ENCODE results near the gene ABCC11.
"Not testable (repeated sequence)": the region's sequence is repeated elsewhere in the genome, so short reads cannot be mapped to it uniquely, and the experiment has no call there.

Gene ABCC11

GRCh38 chr16:48250520-48251278 is 3.4 kb upstream of the ABCC11 start:
- in situ Hi-C loops (cut with MboI; ENCODE audit: low sequenced_read_pairs), result no loop called here

- in situ Hi-C loops (cut with MboI; ENCODE audit: low sequenced_read_pairs), result no loop called here
Observed at GRCh38 chr16:48246066-48246465, 1.3 kb downstream of the ABCC11 start.

- in situ Hi-C loops (cut with MboI; ENCODE audit: low sequenced_read_pairs), result no loop called here
Observed at GRCh38 chr16:48244863-48245195, 2.5 kb downstream of the ABCC11 start.

GRCh38 chr16:48244080-48244862 is 3.1 kb downstream of the ABCC11 start, which contains the start of gene LONP2:
Gene LONP2 (plus strand): TSS chr16:48244300. CDS start chr16:48244389, 89 bp downstream.
- in situ Hi-C loops (cut with MboI; ENCODE audit: low sequenced_read_pairs), result no loop called here

DNA sequence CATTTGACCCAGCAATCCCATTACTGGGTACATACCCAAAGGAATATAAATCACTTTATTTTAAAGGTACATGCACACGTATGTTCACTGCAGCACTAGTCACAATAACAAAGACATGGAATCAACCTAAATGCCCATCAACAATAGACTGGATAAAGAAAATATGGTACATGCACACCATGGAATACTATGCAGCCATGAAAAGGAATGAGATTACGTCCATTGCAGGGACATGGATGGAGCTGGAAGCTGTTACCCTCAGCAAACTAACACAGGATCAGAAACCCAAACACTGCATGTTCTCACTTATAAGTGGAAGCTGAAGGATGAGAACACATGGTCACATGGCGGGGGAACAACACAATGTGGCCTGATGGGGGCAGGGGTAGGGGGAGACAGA is 7.2 kb downstream of the ABCC11 start:
- in situ Hi-C loops (cut with MboI; ENCODE audit: low sequenced_read_pairs), result not testable (repeated sequence)

DNA sequence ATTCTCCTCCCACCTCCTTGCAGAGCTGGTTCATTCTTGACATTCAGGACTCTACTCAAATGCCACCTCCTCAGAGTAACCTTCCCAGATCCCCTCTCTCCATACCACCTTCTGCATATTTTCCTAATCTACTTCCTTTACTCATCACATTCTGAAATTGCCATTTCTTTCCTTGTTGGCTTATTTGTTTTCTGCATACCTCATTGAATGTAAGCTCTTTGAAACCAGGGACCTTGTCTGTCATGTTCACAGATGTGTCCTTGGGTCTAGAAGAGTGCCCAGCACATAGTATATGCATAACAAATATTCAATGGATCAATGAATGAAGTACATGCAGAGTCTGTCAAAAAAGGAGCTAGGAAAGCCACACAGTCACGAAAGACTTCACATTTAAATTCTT is 11.1 kb downstream of the ABCC11 start:
- in situ Hi-C loops (cut with MboI; ENCODE audit: low sequenced_read_pairs), result no loop called here

- in situ Hi-C loops (cut with MboI; ENCODE audit: low sequenced_read_pairs), result no loop called here
Observed at GRCh38 chr16:48235556-48236136, 11.7 kb downstream of the ABCC11 start.

- in situ Hi-C loops (cut with MboI; ENCODE audit: low sequenced_read_pairs), result no loop called here
Observed at GRCh38 chr16:48235058-48235555, 12.2 kb downstream of the ABCC11 start.

DNA sequence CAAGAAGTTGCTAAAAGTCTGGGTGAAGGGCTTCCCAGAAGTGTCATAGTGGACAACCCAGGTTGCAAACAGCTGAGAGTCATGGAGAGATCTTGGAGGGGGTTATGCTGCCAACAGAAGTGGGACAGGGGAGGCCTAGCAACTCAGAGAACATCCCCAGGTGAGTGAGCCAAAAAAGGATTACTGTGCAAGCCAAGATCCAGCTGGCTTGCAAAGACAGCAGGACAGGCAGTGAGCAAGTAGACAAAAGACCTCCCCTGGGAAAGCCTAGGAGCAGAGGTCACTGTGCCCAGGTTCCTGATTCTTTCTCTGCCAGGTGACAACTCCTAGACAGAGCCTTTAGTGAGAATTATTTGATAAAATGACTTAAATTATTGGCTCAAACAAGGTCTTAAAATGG is 12.7 kb downstream of the ABCC11 start:
- in situ Hi-C loops (cut with MboI; ENCODE audit: low sequenced_read_pairs), result no loop called here

- in situ Hi-C loops (cut with MboI; ENCODE audit: low sequenced_read_pairs), result no loop called here
Observed at GRCh38 chr16:48232493-48233040, 14.8 kb downstream of the ABCC11 start.

GRCh38 chr16:48231727-48232492 is 15.4 kb downstream of the ABCC11 start:
- in situ Hi-C loops (cut with MboI; ENCODE audit: low sequenced_read_pairs), result no loop called here

GRCh38 chr16:48225456-48225855 is 21.9 kb downstream of the ABCC11 start:
- in situ Hi-C loops (cut with MboI; ENCODE audit: low sequenced_read_pairs), result no loop called here

GRCh38 chr16:48223490-48223889 is 23.8 kb downstream of the ABCC11 start:
- in situ Hi-C loops (cut with MboI; ENCODE audit: low sequenced_read_pairs), result no loop called here

DNA sequence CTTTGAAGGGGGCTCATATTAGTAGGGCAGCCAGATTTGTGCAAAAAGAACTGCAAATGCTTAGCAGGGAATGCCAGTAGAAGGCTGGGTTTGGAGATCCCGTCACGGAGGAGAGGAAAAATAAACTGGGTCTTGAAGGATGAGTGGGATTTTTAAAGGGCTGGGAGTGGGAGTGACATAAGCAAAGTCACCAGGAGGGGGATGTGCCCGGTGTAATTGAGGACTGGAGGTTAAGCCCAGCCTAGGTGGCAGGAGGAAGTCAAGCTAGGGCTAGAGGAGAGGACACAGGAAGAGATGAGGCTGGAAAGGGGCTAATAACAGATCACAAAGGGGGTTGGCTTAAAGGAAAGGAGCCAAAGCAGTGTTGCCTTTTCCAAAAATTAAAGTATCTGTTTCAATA is 26.4 kb downstream of the ABCC11 start:
- in situ Hi-C loops (cut with MboI; ENCODE audit: low sequenced_read_pairs), result no loop called here

- in situ Hi-C loops (cut with MboI; ENCODE audit: low sequenced_read_pairs), result no loop called here
Observed at GRCh38 chr16:48218473-48218872, 28.9 kb downstream of the ABCC11 start.

- in situ Hi-C loops (cut with MboI; ENCODE audit: low sequenced_read_pairs), result no loop called here
Observed at GRCh38 chr16:48217708-48218107, 29.6 kb downstream of the ABCC11 start.

GRCh38 chr16:48215738-48216137 is 31.6 kb downstream of the ABCC11 start:
- in situ Hi-C loops (cut with MboI; ENCODE audit: low sequenced_read_pairs), result no loop called here

DNA sequence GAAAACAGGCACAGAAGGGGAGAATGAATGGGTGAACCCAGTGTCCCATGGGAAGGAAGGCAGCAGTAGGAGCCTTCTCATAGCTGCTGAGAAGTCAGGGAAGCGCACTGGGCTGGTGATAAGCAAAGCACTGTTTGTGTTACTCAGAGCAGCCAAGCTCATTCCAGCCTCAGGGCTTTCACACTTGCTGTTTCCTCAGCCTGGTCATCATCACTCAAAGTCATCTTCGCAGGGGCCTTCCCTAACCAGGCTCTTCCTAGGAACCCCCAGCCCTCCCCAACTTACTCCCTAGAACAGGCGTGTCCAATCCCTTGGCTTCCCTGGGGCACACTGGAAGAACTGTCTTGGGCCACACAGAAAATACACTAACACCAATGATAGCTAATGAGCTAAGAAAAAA is 35.3 kb downstream of the ABCC11 start:
- in situ Hi-C loops (cut with MboI; ENCODE audit: low sequenced_read_pairs), result no loop called here

DNA sequence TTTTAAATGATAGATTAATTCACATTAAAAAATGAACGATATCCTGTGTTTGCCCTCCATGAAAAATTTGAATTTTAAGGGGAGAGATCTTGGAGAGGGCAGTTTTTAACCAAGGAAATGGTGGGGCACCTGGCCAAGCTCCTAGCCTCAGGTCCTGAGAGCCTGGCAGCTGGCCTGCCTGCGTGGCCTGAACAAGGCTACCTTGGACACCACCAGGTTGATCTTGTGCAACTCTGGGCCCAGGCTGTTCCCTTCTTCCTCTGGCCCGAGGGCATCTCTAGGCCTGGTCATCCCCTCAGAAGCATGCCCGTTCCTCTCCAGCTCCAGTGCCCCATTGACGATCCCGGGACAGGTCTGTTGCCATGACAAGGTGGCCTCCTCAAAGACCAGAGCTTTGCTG is 36.6 kb downstream of the ABCC11 start:
- in situ Hi-C loops (cut with MboI; ENCODE audit: low sequenced_read_pairs), result no loop called here

GRCh38 chr16:48206594-48207242 is 40.6 kb downstream of the ABCC11 start:
- in situ Hi-C loops (cut with MboI; ENCODE audit: low sequenced_read_pairs), result no loop called here
